Measurements from ENCODE around the gene PRDM15. TPM values are rescaled to one million over a fixed set of nuclear protein-coding genes. Genes with fewer than 3 reads are reported as not detected.

The PRDM15 gene, protein sequence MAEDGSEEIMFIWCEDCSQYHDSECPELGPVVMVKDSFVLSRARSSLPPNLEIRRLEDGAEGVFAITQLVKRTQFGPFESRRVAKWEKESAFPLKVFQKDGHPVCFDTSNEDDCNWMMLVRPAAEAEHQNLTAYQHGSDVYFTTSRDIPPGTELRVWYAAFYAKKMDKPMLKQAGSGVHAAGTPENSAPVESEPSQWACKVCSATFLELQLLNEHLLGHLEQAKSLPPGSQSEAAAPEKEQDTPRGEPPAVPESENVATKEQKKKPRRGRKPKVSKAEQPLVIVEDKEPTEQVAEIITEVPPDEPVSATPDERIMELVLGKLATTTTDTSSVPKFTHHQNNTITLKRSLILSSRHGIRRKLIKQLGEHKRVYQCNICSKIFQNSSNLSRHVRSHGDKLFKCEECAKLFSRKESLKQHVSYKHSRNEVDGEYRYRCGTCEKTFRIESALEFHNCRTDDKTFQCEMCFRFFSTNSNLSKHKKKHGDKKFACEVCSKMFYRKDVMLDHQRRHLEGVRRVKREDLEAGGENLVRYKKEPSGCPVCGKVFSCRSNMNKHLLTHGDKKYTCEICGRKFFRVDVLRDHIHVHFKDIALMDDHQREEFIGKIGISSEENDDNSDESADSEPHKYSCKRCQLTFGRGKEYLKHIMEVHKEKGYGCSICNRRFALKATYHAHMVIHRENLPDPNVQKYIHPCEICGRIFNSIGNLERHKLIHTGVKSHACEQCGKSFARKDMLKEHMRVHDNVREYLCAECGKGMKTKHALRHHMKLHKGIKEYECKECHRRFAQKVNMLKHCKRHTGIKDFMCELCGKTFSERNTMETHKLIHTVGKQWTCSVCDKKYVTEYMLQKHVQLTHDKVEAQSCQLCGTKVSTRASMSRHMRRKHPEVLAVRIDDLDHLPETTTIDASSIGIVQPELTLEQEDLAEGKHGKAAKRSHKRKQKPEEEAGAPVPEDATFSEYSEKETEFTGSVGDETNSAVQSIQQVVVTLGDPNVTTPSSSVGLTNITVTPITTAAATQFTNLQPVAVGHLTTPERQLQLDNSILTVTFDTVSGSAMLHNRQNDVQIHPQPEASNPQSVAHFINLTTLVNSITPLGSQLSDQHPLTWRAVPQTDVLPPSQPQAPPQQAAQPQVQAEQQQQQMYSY
- 2.9 to 3.7 TPM (median 3.2 TPM) in 5 replicates for total RNA-seq (2022; extraction: Qiagen RNA extraction; ENCODE audit: low read depth)

DNA sequence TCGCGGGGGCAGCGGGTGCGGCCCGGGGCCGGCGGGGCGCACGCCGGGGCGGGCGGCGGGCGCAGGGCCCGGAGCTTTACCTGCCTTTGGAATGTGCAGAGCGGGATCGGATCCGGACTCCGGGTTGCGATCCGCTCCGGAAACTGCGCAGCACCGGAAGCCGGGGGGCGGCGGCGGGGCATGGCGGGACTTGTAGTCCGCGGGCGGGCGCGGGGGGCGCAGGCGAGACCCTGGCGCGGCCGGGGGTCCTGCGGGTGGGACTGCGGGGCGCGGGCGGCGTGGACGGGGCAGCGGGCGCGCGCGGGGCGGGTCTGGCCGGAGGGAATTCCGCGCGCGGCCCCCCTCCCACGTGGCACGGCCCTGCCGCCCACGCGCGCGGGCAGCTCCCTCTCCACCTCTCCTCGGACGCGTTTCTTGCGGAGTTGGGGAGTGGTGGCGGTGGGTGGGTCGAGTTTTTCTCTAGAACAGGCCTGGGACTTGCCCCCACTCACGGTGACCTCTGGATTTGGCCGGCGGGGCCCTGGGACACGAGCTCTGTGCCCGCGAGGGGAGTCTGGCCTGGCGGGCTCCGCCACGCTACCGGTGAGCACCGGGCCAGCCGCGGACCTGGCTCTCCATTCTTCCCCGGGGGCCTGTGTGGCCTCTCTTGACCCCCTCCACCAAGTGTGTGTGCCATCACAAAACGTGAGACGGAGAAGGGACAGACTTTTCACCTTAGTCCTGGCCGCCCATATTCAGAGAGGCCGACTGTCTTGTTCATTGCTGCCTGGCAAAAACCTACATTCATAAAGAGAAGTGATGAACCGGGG is at the start of gene PRDM15:
Gene PRDM15, minus strand, starts transcription at position 155 of the 809 bp plus-strand sequence. CDS start 18,981 bp downstream, outside the sequence.

DNA sequence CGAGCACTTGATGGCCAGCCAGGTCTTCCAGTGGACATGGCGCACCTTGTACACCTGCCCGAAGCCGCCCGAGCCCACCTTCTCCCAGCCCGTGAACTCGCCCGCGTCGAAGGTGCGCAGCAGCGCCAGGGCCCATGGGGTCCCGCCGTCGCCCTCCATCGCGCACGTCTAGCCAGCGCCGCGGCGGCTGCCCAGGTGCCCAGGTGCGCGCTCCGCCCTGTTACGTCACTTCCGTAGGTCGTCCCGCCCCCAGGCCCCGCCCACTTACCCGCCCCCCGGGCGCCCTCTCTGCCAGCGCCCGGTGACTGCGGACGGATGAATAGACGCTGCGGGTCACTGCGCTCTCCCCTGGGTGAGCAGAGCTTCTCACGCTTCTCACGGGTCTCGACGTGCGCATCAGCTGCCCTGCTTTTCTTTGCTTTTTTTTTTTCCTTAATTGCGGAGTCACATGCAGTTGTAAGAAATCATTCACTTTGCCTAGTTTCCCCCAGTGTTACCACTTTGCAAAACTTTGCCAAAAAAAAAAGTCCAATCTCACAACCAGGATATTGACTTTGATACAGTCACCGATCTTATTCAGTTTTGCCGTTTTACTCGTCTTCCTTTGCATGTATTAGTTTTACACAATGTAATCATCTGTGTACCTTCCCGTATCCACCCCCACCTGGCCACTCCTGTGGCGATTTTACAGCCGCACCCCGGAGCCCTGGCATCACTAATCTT is 112.1 kb downstream of the PRDM15 start, which contains the start of gene RIPK4:
Gene RIPK4, minus strand, starts transcription at position 170 of the 723 bp plus-strand sequence. Its CDS starts 11 bp downstream, at position 159.

Other genes with a start within 250 kb of the PRDM15 start
- 18.1 to 23.8 TPM (median 20.2 TPM) in 5 replicates for gene RIPK4, start 112.3 kb downstream of the PRDM15 start, total RNA-seq (2022; extraction: Qiagen RNA extraction; ENCODE audit: low read depth)
- 5.8 to 8.4 TPM (median 6.5 TPM) in 5 replicates for gene C2CD2, start 74.7 kb upstream of the PRDM15 start, total RNA-seq (2022; extraction: Qiagen RNA extraction; ENCODE audit: low read depth)
- 4.1 to 6.1 TPM (median 5.2 TPM) in 5 replicates for gene ZBTB21, start 131.0 kb upstream of the PRDM15 start, total RNA-seq (2022; extraction: Qiagen RNA extraction; ENCODE audit: low read depth)
- not detected in 5 replicates for gene UMODL1, start 192.0 kb upstream of the PRDM15 start, total RNA-seq (2022; extraction: Qiagen RNA extraction; ENCODE audit: low read depth)

Data from A549 treated with GW870086 at 1 μM for 4 hours (cell line).